HCT116 (cell line): ENCODE results near the gene BFSP2. TPM values are rescaled to one million over a fixed set of nuclear protein-coding genes. Genes with fewer than 3 reads are reported as not detected.
A peak's percentile ranks its signal among the peaks of the same experiment; 100 is the strongest.
"Not testable (repeated sequence)": the region's sequence is repeated elsewhere in the genome, so short reads cannot be mapped to it uniquely, and the experiment has no call there.

ENCODE experiments used
- ATAC-seq: fragments of 200-7000 bp; cut with Tn5 transposase; 2 replicates; pipeline ENCODE4 v1.9.1; 2020; ENCODE audit warnings: mild to moderate bottlenecking, moderate library complexity
- BruUV-seq: library from RNA; stranded (reverse); fragments of 400-500 nt; replicated peaks from 2 replicates; lab custom pipeline; 2021; lab: Mats Ljungman, UMichigan
- CTCF ChIA-PET: fragments of 300-600 bp; sonication (Branson Sonifier 250); formaldehyde crosslinking; loops from one replicate; lab custom pipeline; 2021; ENCODE audit warnings: antibody characterized with exemption; lab: Charles Lee
- POLR2A ChIA-PET: fragments of 300-600, 350-600 bp; sonication (Branson Sonifier 250); formaldehyde crosslinking; loops from one replicate; lab custom pipeline; 2021; ENCODE audit warnings: antibody characterized with exemption; lab: Charles Lee
- RAD21 ChIA-PET, 2 experiments: fragments of 300-600 bp; sonication (Branson Sonifier 250); formaldehyde crosslinking; loops; one replicate each; lab custom pipeline; 2023; ENCODE audit warnings: low total read pairs in 2 of 2; ENCODE audit not compliant: uncharacterized antibody in 2 of 2, unreplicated experiment in 2 of 2, low non-redundant PET in 1 of 2; lab: Charles Lee
- DNase-seq: peaks from one replicate; pipeline ENCODE4 v3.0.0-alpha.2; 2010; ENCODE audit warnings: low read depth, low spot score
- H2AFZ ChIP-seq: fragments of 200-600 bp; shearing (Covaris generic), sonication (generic); 2 replicates; pipeline ENCODE4 v1.6.1; 2017; ENCODE audit warnings: low read depth, mixed run types, mixed read lengths, antibody characterized with exemption, low read length; ENCODE audit not compliant: poor library complexity, severe bottlenecking
- H3K27ac ChIP-seq: 2 replicates; pipeline ENCODE4 v1.5.1; 2012; ENCODE audit warnings: low read depth, low read length
- H3K27me3 ChIP-seq: fragments of 200-600 bp; sonication (generic); 2 replicates; pipeline ENCODE4 v1.6.1; 2016; ENCODE audit warnings: mixed run types, low read length, mixed read lengths; ENCODE audit not compliant: insufficient read depth
- H3K36me3 ChIP-seq, 2 experiments: fragments of 200-500 bp in 1 of 2; fragments of 200-600 bp in 1 of 2; sonication (Bioruptor generic) in 1 of 2; sonication (generic) in 1 of 2; 2 replicates each; pipeline versions ENCODE4 v1.5.1 to v1.6.1; 2014 to 2016; ENCODE audit warnings: low read length in 2 of 2, inconsistent platforms in 1 of 2, mixed read lengths in 1 of 2, mixed run types in 1 of 2; ENCODE audit not compliant: insufficient read depth in 2 of 2, control insufficient read depth in 1 of 2
- H3K4me1 ChIP-seq, 2 experiments: fragments of 200-600 bp in 1 of 2; sonication (generic) in 1 of 2; 2 replicates each; pipeline versions ENCODE4 v1.5.1 to v1.6.1; 2012 to 2017; ENCODE audit warnings: low read length in 2 of 2, inconsistent platforms in 1 of 2, mild to moderate bottlenecking in 1 of 2, mixed read lengths in 1 of 2, mixed run types in 1 of 2, moderate library complexity in 1 of 2; ENCODE audit not compliant: insufficient read depth in 2 of 2, control insufficient read depth in 1 of 2
- H3K4me2 ChIP-seq: fragments of 200-600 bp; sonication (generic); 2 replicates; pipeline ENCODE4 v1.6.1; 2017; ENCODE audit warnings: mixed run types, low read length, mixed read lengths
- H3K4me3 ChIP-seq, 2 experiments: fragments of 200-600 bp in 1 of 2; sonication (generic) in 1 of 2; replicated peaks in 1 of 2; 2 replicates each; pipeline ENCODE4 v1.5.1; 2011 to 2016; ENCODE audit warnings: low read length in 2 of 2, control low read depth in 1 of 2, low read depth in 1 of 2, mild to moderate bottlenecking in 1 of 2, mixed read lengths in 1 of 2, mixed run types in 1 of 2
- H3K79me2 ChIP-seq: fragments of 200-600 bp; sonication (generic); 2 replicates; pipeline ENCODE4 v1.6.1; 2017; ENCODE audit warnings: mild to moderate bottlenecking, mixed run types, low read length, moderate library complexity, mixed read lengths; ENCODE audit not compliant: insufficient read depth
- H3K9ac ChIP-seq: fragments of 200-600 bp; sonication (generic); 2 replicates; pipeline ENCODE4 v1.6.1; 2016; ENCODE audit warnings: low read length, mixed read lengths
- H3K9me2 ChIP-seq: fragments of 200-600 bp; sonication (generic), shearing (Covaris generic); 2 replicates; pipeline ENCODE4 v1.6.1; 2017; ENCODE audit warnings: mixed run types, mild to moderate bottlenecking, moderate library complexity; ENCODE audit not compliant: insufficient read depth
- H3K9me3 ChIP-seq, 2 experiments: fragments of 200-500 bp in 1 of 2; fragments of 200-600 bp in 1 of 2; sonication (Bioruptor generic) in 1 of 2; sonication (generic) in 1 of 2; 2 replicates each; pipeline ENCODE4 v1.6.1; 2014 to 2017; ENCODE audit warnings: low read length in 2 of 2, mixed read lengths in 2 of 2, inconsistent platforms in 1 of 2, low read depth in 1 of 2, mild to moderate bottlenecking in 1 of 2, mixed run types in 1 of 2, moderate library complexity in 1 of 2; ENCODE audit not compliant: control insufficient read depth in 1 of 2, insufficient read depth in 1 of 2
- H4K20me1 ChIP-seq: fragments of 200-600 bp; sonication (generic), shearing (Covaris generic); 2 replicates; pipeline ENCODE4 v1.6.1; 2017; ENCODE audit warnings: mixed run types, mild to moderate bottlenecking, moderate library complexity; ENCODE audit not compliant: insufficient read depth
- ELF1 ChIP-seq: IDR thresholded peaks from 2 replicates; pipeline ENCODE4 v1.6.1; 2012; ENCODE audit warnings: low read depth, borderline replicate concordance
- SP1 ChIP-seq: IDR thresholded peaks from 2 replicates; pipeline ENCODE4 v1.6.1; 2012; ENCODE audit warnings: low read depth
- intact Hi-C: fragments of 100-400 bp; cut with micrococcal nuclease; formaldehyde crosslinking; loops from 2 replicates; pipeline ENCODE4 v1.10.0; 2022
- total RNA-seq: library from RNA; stranded (reverse); gene quantifications from one replicate; pipeline ENCODE4 v1.2.1, GENCODE V29; 2021; ENCODE audit not compliant: unreplicated experiment
- TF ChIP-seq, protein P1 (sequence below): IDR thresholded peaks from 2 replicates; pipeline ENCODE4 v1.6.1; 2012; ENCODE audit warnings: low read depth
- TF ChIP-seq, protein P2 (sequence below): IDR thresholded peaks from 2 replicates; pipeline ENCODE4 v1.6.1; 2012

The BFSP2 gene
- total RNA-seq, 1 experiment from 2014 or later = not detected

GRCh38 chr3:133479895-133480669 is 80.2 kb downstream of the BFSP2 start (continued):
- TF ChIP-seq, protein P1, sequence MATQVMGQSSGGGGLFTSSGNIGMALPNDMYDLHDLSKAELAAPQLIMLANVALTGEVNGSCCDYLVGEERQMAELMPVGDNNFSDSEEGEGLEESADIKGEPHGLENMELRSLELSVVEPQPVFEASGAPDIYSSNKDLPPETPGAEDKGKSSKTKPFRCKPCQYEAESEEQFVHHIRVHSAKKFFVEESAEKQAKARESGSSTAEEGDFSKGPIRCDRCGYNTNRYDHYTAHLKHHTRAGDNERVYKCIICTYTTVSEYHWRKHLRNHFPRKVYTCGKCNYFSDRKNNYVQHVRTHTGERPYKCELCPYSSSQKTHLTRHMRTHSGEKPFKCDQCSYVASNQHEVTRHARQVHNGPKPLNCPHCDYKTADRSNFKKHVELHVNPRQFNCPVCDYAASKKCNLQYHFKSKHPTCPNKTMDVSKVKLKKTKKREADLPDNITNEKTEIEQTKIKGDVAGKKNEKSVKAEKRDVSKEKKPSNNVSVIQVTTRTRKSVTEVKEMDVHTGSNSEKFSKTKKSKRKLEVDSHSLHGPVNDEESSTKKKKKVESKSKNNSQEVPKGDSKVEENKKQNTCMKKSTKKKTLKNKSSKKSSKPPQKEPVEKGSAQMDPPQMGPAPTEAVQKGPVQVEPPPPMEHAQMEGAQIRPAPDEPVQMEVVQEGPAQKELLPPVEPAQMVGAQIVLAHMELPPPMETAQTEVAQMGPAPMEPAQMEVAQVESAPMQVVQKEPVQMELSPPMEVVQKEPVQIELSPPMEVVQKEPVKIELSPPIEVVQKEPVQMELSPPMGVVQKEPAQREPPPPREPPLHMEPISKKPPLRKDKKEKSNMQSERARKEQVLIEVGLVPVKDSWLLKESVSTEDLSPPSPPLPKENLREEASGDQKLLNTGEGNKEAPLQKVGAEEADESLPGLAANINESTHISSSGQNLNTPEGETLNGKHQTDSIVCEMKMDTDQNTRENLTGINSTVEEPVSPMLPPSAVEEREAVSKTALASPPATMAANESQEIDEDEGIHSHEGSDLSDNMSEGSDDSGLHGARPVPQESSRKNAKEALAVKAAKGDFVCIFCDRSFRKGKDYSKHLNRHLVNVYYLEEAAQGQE = no peak
- TF ChIP-seq ELF1 (no peak), SP1 (peak; percentile 84)
- TF ChIP-seq, protein P2, sequence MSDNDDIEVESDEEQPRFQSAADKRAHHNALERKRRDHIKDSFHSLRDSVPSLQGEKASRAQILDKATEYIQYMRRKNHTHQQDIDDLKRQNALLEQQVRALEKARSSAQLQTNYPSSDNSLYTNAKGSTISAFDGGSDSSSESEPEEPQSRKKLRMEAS = peak; percentile 71

DNA sequence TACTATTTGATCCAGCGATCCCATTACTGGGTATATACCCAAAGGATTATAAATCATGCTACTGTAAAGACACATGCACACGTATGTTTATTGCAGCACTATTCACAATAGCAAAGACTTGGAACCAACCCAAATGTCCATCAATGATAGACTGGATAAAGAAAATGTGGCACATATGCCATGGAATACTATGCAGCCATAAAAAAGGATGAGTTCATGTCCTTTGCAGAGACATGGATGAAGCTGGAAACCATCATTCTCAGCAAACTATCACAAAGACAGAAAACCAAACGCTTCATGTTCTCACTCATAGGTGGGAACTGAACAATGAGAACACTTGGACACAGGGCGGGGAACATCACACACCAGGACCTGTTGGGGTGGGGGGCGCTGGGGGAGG is 82.6 kb downstream of the BFSP2 start:
- RAD21 ChIA-PET = not testable (repeated sequence)

More for the DNA sequence above, 82.6 kb downstream of the BFSP2 start:
- H3K27me3 ChIP-seq, H3K4me2 ChIP-seq, H3K9me2 ChIP-seq, H3K9ac ChIP-seq, H3K36me3 ChIP-seq, DNase-seq, CTCF ChIA-PET, BruUV-seq, H3K79me2 ChIP-seq, POLR2A ChIA-PET, ATAC-seq, intact Hi-C loops, H4K20me1 ChIP-seq, H3K27ac ChIP-seq, H2AFZ ChIP-seq, H3K4me3 ChIP-seq: not testable (repeated sequence)
- Histone ChIP-seq H3K9me3 (peaks cover 3 to 12% of the 10 kb centered on the region in 2 experiments; a peak in 2 of 4 replicates), H3K4me1 (peaks cover 13 to 25% of the 10 kb centered on the region in 2 experiments)
